WTC11 (cell line): ENCODE measurements around the gene GPR132. TPM values are rescaled to one million over a fixed set of nuclear protein-coding genes. Genes with fewer than 3 reads are reported as not detected.

ENCODE experiments used
- ATAC-seq: fragments of 200-7000 bp; cut with Tn5 transposase; 2 replicates; pipeline ENCODE4 v1.10.0; 2021; ENCODE audit warnings: mild to moderate bottlenecking, moderate library complexity
- CTCF ChIA-PET: fragments of 300-600 bp; sonication (Branson Sonifier 250); formaldehyde crosslinking; loops from one replicate; lab custom pipeline; 2021; ENCODE audit warnings: antibody characterized with exemption; lab: Charles Lee
- POLR2A ChIA-PET: fragments of 350-600 bp; sonication (Branson Sonifier 250); formaldehyde crosslinking; loops from one replicate; lab custom pipeline; 2021; ENCODE audit warnings: antibody characterized with exemption; lab: Charles Lee
- DNase-seq: peaks from one replicate; pipeline ENCODE4 v3.0.0; 2021; ENCODE audit warnings: low spot score
- H3K27ac Mint-ChIP-seq: 2 replicates; pipeline ENCODE4 v1.8.0; 2021; ENCODE audit warnings: mixed read lengths
- H3K27me3 Mint-ChIP-seq: 2 replicates; pipeline ENCODE4 v1.8.0; 2021; ENCODE audit warnings: low read depth, mild to moderate bottlenecking, moderate library complexity, mixed read lengths
- H3K36me3 Mint-ChIP-seq: 2 replicates; pipeline ENCODE4 v1.8.0; 2021; ENCODE audit warnings: mixed read lengths
- H3K4me1 Mint-ChIP-seq: 2 replicates; pipeline ENCODE4 v1.8.0; 2022; ENCODE audit warnings: mixed read lengths
- H3K4me3 Mint-ChIP-seq: 2 replicates; pipeline ENCODE4 v1.8.0; 2021; ENCODE audit warnings: mild to moderate bottlenecking, moderate library complexity, mixed read lengths
- H3K9me3 Mint-ChIP-seq: 2 replicates; pipeline ENCODE4 v1.8.0; 2021; ENCODE audit warnings: mixed read lengths
- ARID4B ChIP-seq: sonication (generic); formaldehyde crosslinking; IDR thresholded peaks from 2 replicates; pipeline ENCODE4 v1.8.0; 2023; ENCODE audit warnings: missing genetic modification reagents, mild to moderate bottlenecking, borderline replicate concordance
- CBFB ChIP-seq: sonication (generic); formaldehyde crosslinking; IDR thresholded peaks from 2 replicates; pipeline ENCODE4 v1.8.1; 2022; ENCODE audit warnings: mild to moderate bottlenecking, low read depth, missing genetic modification reagents
- ELF4 ChIP-seq: sonication (generic); formaldehyde crosslinking; IDR thresholded peaks from 2 replicates; pipeline ENCODE4 v1.8.1; 2022; ENCODE audit warnings: low read depth, mild to moderate bottlenecking, moderate library complexity, missing genetic modification reagents
- IRF2 ChIP-seq: sonication (generic); formaldehyde crosslinking; IDR thresholded peaks from 2 replicates; pipeline ENCODE4 v1.8.0; 2022; ENCODE audit warnings: low read depth, missing genetic modification reagents, borderline replicate concordance
- JAZF1 ChIP-seq: fragments of 250-450 bp; sonication (Bioruptor Pico); IDR thresholded peaks from 2 replicates; pipeline ENCODE4 v1.9.0; 2021; ENCODE audit warnings: moderate library complexity, mild to moderate bottlenecking, inconsistent platforms
- MXD4 ChIP-seq: fragments of 250-450 bp; sonication (Bioruptor Pico); IDR thresholded peaks from 2 replicates; pipeline ENCODE4 v1.8.0; 2021; ENCODE audit warnings: mild to moderate bottlenecking, moderate library complexity, borderline replicate concordance
- NFATC4 ChIP-seq: fragments of 250-450 bp; sonication (Bioruptor Pico); IDR thresholded peaks from 2 replicates; pipeline ENCODE4 v1.9.0; 2021; ENCODE audit warnings: mild to moderate bottlenecking
- NR1H2 ChIP-seq: sonication (generic); formaldehyde crosslinking; IDR thresholded peaks from 2 replicates; pipeline ENCODE4 v1.9.0; 2021; ENCODE audit warnings: mild to moderate bottlenecking, moderate library complexity, missing genetic modification reagents
- PRDM15 ChIP-seq: sonication (generic); formaldehyde crosslinking; IDR thresholded peaks from 2 replicates; pipeline ENCODE4 v1.8.0; 2022; ENCODE audit warnings: missing genetic modification reagents
- PRRX2 ChIP-seq: fragments of 250-450 bp; sonication (Bioruptor Pico); IDR thresholded peaks from 2 replicates; pipeline ENCODE4 v1.8.0; 2021; ENCODE audit warnings: mild to moderate bottlenecking
- TCF7 ChIP-seq: sonication (generic); formaldehyde crosslinking; IDR thresholded peaks from 2 replicates; pipeline ENCODE4 v1.8.0; 2022; ENCODE audit warnings: mild to moderate bottlenecking, low read depth, missing genetic modification reagents, moderate library complexity
- ZMAT4 ChIP-seq: fragments of 250-450 bp; sonication (Bioruptor Pico); IDR thresholded peaks from 2 replicates; pipeline ENCODE4 v1.9.0; 2021; ENCODE audit warnings: mild to moderate bottlenecking
- ZNF121 ChIP-seq: sonication (generic); formaldehyde crosslinking; IDR thresholded peaks from 2 replicates; pipeline ENCODE4 v1.8.0; 2023; ENCODE audit warnings: missing genetic modification reagents
- ZNF232 ChIP-seq: sonication (generic); formaldehyde crosslinking; IDR thresholded peaks from 2 replicates; pipeline ENCODE4 v1.8.0; 2022; ENCODE audit warnings: mild to moderate bottlenecking, missing genetic modification reagents
- ZNF263 ChIP-seq: sonication (generic); formaldehyde crosslinking; IDR thresholded peaks from 2 replicates; pipeline ENCODE4 v1.8.1; 2022; ENCODE audit warnings: low read depth, mild to moderate bottlenecking, moderate library complexity, missing genetic modification reagents
- ZNF281 ChIP-seq: sonication (generic); formaldehyde crosslinking; IDR thresholded peaks from 2 replicates; pipeline ENCODE4 v1.8.0; 2023; ENCODE audit warnings: mild to moderate bottlenecking, missing genetic modification reagents
- ZNF425 ChIP-seq: fragments of 250-450 bp; sonication (Bioruptor Pico); conservative IDR thresholded peaks from 2 replicates; pipeline ENCODE4 v1.9.0; 2021; ENCODE audit warnings: mild to moderate bottlenecking
- ZNF671 ChIP-seq: fragments of 250-450 bp; sonication (Bioruptor Pico); IDR thresholded peaks from 2 replicates; pipeline ENCODE4 v1.8.0; 2021; ENCODE audit warnings: mild to moderate bottlenecking
- ZSCAN18 ChIP-seq: fragments of 250-450 bp; sonication (Bioruptor Pico); IDR thresholded peaks from 2 replicates; pipeline ENCODE4 v2.1.2; 2022; ENCODE audit warnings: mild to moderate bottlenecking, moderate library complexity
- total RNA-seq: library from RNA; stranded (reverse); gene quantifications from 3 replicates; pipeline ENCODE4 v1.2.3, GENCODE V29; 2021

The GPR132 gene
- total RNA-seq, 1 experiment from 2014 or later, result 0.13 TPM

GRCh38 chr14:105061428-105062047 lies 3.7 kb downstream of the GPR132 start:
- ATAC-seq (no peak), DNase-seq (no peak)
- Mint-ChIP-seq H3K4me1 (peaks cover 9% of the 10 kb centered on the region; the same call in 1 of the 2 replicates), H3K27me3 (peaks cover 8% of the 10 kb centered on the region), H3K9me3 (no peaks in the 10 kb centered on the region), H3K4me3 (no peak overlapping the region), H3K27ac (no peak overlapping the region), H3K36me3 (no peaks in the 10 kb centered on the region)
- no peak for TF ChIP-seq ZNF281 (CRISPR knock-in tag)
- no peak for TF ChIP-seq CBFB (CRISPR knock-in tag)
- TF ChIP-seq PRRX2, result no peak
- TF ChIP-seq ZMAT4, result no peak
- TF ChIP-seq ZNF232 (CRISPR knock-in tag), result no peak
- TF ChIP-seq ZNF121, result no peak
- TF ChIP-seq TCF7, result no peak
- no peak for TF ChIP-seq MXD4 (CRISPR knock-in tag)
- POLR2A ChIA-PET, result no interaction called here
- CTCF ChIA-PET, result interaction anchor here (0.7 to 2.1 kb wide), 5 partner anchors 16 to 291 kb away, joined by 3 to 5 read pairs (median 3); no protein-coding TSS in a partner anchor

- no peak for ATAC-seq
- no peak for DNase-seq
- Mint-ChIP-seq H3K4me1 (peaks cover 13% of the 10 kb centered on the region; the same call in 1 of the 2 replicates), H3K36me3 (no peaks in the 10 kb centered on the region), H3K27me3 (peaks cover 15% of the 10 kb centered on the region), H3K27ac (no peak overlapping the region), H3K4me3 (no peak overlapping the region), H3K9me3 (no peaks in the 10 kb centered on the region)
- TF ChIP-seq ELF4 (CRISPR knock-in tag), result no peak
- no peak for TF ChIP-seq NR1H2 (CRISPR knock-in tag)
- TF ChIP-seq NFATC4, result no peak
- TF ChIP-seq IRF2 (CRISPR knock-in tag), result no peak
- TF ChIP-seq ZSCAN18 (CRISPR knock-in tag), result no peak
- TF ChIP-seq PRRX2, result no peak
- TF ChIP-seq ZNF425 (CRISPR knock-in tag), result no peak
- TF ChIP-seq ZNF263 (CRISPR knock-in tag), result no peak
- no peak for TF ChIP-seq ZNF232 (CRISPR knock-in tag)
- TF ChIP-seq ZNF671 (CRISPR knock-in tag), result no peak
- no peak for TF ChIP-seq ARID4B (CRISPR knock-in tag)
- no peak for TF ChIP-seq PRDM15 (CRISPR knock-in tag)
- no peak for TF ChIP-seq JAZF1 (CRISPR knock-in tag)
- POLR2A ChIA-PET, result no interaction called here
- CTCF ChIA-PET, result interaction anchor here (0.9 to 2.1 kb wide), 3 partner anchors 15 to 291 kb away, joined by 3 to 5 read pairs (median 4); no protein-coding TSS in a partner anchor
Observed at GRCh38 chr14:105060751-105061427, 4.3 kb downstream of the GPR132 start.
